OCI-LY3 (cell line): ENCODE results near the gene IFNGR1.
"Not testable (repeated sequence)": the region's sequence is repeated elsewhere in the genome, so short reads cannot be mapped to it uniquely, and the experiment has no call there.

ENCODE experiments used
- H2AFZ ChIP-seq: fragments of 200-600, 300-600 bp; shearing (Covaris generic); 2 replicates; pipeline ENCODE4 v1.6.0; 2014; ENCODE audit warnings: antibody characterized with exemption, low read depth, low read length
- H3K27ac ChIP-seq: fragments of 200-600, 300-600 bp; sonication (generic); 2 replicates; pipeline ENCODE4 v1.5.1; 2014; ENCODE audit warnings: mild to moderate bottlenecking, low read length, moderate library complexity, mixed read lengths
- H3K27me3 ChIP-seq: fragments of 200-600, 300-600 bp; sonication (generic); 2 replicates; pipeline ENCODE4 v1.6.1; 2014; ENCODE audit warnings: low read depth, low read length, mixed read lengths
- H3K36me3 ChIP-seq: fragments of 200-600, 300-600 bp; sonication (generic); replicated peaks from 2 replicates; pipeline ENCODE3; 2014; ENCODE audit warnings: low read depth, low read length, mixed read lengths
- H3K4me1 ChIP-seq: fragments of 300-600, 200-600 bp; sonication (generic); 2 replicates; pipeline ENCODE4 v1.6.1; 2014; ENCODE audit warnings: low read length, mixed read lengths
- H3K4me2 ChIP-seq: fragments of 200-600, 300-600 bp; sonication (generic); 2 replicates; pipeline ENCODE4 v1.6.1; 2014; ENCODE audit warnings: low read length, mixed read lengths
- H3K4me3 ChIP-seq: fragments of 300-600, 200-600 bp; sonication (generic); 2 replicates; pipeline ENCODE4 v1.5.1; 2014; ENCODE audit warnings: antibody characterized with exemption, mild to moderate bottlenecking, low read length, moderate library complexity
- H3K79me2 ChIP-seq: fragments of 300-600, 200-600 bp; shearing (Covaris generic); 2 replicates; pipeline ENCODE4 v1.6.1; 2014; ENCODE audit warnings: mild to moderate bottlenecking, low read length, mixed read lengths
- H3K9ac ChIP-seq: fragments of 300-600, 200-600 bp; shearing (Covaris generic); 2 replicates; pipeline ENCODE4 v1.6.0; 2014; ENCODE audit warnings: mild to moderate bottlenecking, low read length, moderate library complexity
- H3K9me3 ChIP-seq: fragments of 200-600, 300-600 bp; shearing (Covaris generic); 2 replicates; pipeline ENCODE4 v1.6.1; 2014; ENCODE audit warnings: low read length, mixed read lengths; ENCODE audit not compliant: insufficient read depth
- H4K20me1 ChIP-seq: fragments of 200-600, 300-600 bp; sonication (generic); 2 replicates; pipeline ENCODE4 v1.6.1; 2016; ENCODE audit warnings: low read length, mixed read lengths; ENCODE audit not compliant: insufficient read depth
- EZH2phosphoT487 ChIP-seq: fragments of 200-600 bp; shearing (Covaris generic); IDR thresholded peaks from 2 replicates; pipeline ENCODE4 v1.6.1; 2018; ENCODE audit warnings: antibody characterized with exemption, mixed run types, low read depth
- TF ChIP-seq, protein P1 (sequence below): fragments of 200-600, 300-600 bp; sonication (generic); IDR thresholded peaks from 2 replicates; pipeline ENCODE4 v1.5.1; 2014; ENCODE audit warnings: antibody characterized with exemption, low read length, low read depth

The IFNGR1 gene

DNA sequence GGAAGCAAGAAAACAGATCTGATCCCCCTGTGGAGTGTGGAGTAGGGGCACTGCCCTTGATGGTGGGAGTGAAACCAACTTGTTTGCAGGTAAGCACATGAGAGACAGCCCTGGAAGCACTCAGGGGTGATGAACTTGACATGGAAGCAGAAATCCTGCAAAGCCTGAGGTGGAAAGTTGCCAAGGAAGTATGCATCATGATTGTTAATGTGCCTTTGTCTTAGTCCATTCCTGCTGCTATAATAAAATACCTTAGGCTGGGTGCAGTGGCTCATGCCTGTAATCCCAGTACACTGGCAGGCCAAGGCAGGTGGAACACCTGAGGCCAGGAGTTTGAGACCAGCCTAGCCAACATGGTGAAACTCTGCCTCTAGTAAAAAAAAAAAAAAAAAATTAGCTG lies 40.2 kb upstream of the IFNGR1 start:
- H3K27ac ChIP-seq = no peak overlapping the region

DNA sequence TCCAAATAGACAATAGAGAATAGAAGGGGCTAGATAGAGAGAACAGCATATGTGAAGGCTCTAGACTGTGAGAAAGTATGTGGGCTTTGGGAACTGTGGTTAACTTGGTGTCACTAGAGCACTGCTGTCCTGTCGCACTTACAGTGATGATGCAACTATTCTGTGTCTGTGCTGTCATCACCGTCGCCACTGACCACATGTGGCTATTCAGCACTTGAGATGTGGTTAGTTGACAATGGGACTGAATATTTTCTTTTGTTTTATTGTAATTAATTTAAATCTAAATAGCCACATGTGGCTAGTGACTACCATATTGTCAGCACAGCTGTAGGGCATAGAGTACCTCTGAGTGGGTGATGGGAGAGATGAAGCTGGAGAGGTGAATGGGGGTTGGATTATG lies 39.0 kb upstream of the IFNGR1 start:
- no peaks in the 10 kb centered on the region for H3K79me2 ChIP-seq
- H3K9me3 ChIP-seq = no peaks in the 10 kb centered on the region
- no peaks in the 10 kb centered on the region for H3K27me3 ChIP-seq
- no peak overlapping the region for H3K4me3 ChIP-seq
- TF ChIP-seq, protein P1, sequence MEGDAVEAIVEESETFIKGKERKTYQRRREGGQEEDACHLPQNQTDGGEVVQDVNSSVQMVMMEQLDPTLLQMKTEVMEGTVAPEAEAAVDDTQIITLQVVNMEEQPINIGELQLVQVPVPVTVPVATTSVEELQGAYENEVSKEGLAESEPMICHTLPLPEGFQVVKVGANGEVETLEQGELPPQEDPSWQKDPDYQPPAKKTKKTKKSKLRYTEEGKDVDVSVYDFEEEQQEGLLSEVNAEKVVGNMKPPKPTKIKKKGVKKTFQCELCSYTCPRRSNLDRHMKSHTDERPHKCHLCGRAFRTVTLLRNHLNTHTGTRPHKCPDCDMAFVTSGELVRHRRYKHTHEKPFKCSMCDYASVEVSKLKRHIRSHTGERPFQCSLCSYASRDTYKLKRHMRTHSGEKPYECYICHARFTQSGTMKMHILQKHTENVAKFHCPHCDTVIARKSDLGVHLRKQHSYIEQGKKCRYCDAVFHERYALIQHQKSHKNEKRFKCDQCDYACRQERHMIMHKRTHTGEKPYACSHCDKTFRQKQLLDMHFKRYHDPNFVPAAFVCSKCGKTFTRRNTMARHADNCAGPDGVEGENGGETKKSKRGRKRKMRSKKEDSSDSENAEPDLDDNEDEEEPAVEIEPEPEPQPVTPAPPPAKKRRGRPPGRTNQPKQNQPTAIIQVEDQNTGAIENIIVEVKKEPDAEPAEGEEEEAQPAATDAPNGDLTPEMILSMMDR = no peak
- H4K20me1 ChIP-seq = no peaks in the 10 kb centered on the region
- H2AFZ ChIP-seq = no peak overlapping the region
- peaks cover 24% of the 10 kb centered on the region for H3K4me1 ChIP-seq
- H3K9ac ChIP-seq = no peak overlapping the region
- no peak overlapping the region for H3K4me2 ChIP-seq
- no peaks in the 10 kb centered on the region for H3K36me3 ChIP-seq
- H3K27ac ChIP-seq = no peak overlapping the region

More for the DNA sequence above, 40.2 kb upstream of the IFNGR1 start:
- no peak for TF ChIP-seq EZH2phosphoT487
- TF ChIP-seq, protein P1 = no peak
- Histone ChIP-seq H4K20me1 (no peaks in the 10 kb centered on the region), H3K36me3 (no peaks in the 10 kb centered on the region), H3K79me2 (no peaks in the 10 kb centered on the region), H3K27me3 (no peaks in the 10 kb centered on the region), H3K9me3 (no peaks in the 10 kb centered on the region), H3K4me2 (no peak overlapping the region), H2AFZ (no peak overlapping the region), H3K4me3 (no peak overlapping the region), H3K9ac (no peak overlapping the region), H3K4me1 (peaks cover 24% of the 10 kb centered on the region)

DNA sequence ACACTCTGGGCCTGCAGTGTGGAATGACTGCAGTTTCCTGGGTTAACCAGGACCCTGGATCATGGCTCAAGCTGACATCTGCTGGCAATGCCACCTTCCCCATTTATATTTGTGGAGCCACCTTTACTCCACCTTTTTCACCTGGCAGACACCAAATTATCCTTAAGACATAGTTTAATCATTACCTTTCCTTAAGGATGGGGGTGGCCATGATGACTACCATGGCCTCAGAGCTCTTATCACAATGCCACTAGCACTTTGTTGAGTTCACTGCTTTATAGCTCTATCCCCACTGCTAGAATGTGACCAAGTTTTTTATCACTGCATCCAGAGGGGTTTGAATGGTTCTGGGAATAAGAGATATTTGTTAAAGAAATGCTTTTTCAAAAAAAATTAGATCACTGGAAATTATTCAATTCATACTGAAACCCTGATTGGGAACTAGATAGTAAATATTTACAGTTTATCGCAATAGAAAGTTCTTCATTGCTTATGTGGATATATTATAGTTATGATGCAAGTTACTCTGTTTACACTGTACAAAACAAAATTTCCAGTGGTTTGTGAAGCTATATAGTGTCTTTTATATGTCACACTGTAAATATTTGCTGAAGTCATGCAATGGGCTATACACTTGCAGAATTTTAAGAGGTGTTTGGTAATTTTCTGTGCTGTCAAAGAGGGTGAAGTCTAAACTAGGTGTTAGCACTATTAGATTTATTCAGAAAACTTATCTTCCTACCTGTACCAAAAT lies 37.3 kb upstream of the IFNGR1 start:
- no peak overlapping the region for H3K4me2 ChIP-seq
- no peaks in the 10 kb centered on the region for H3K36me3 ChIP-seq
- H3K9ac ChIP-seq = no peak overlapping the region
- no peak for TF ChIP-seq EZH2phosphoT487
- TF ChIP-seq, protein P1 = no peak
- H3K79me2 ChIP-seq = no peaks in the 10 kb centered on the region
- no peak overlapping the region for H2AFZ ChIP-seq
- no peaks in the 10 kb centered on the region for H3K9me3 ChIP-seq
- no peak overlapping the region for H3K27ac ChIP-seq
- no peak overlapping the region for H3K4me3 ChIP-seq
- peaks cover 8% of the 10 kb centered on the region for H3K4me1 ChIP-seq
- H4K20me1 ChIP-seq = no peaks in the 10 kb centered on the region
- H3K27me3 ChIP-seq = no peaks in the 10 kb centered on the region

DNA sequence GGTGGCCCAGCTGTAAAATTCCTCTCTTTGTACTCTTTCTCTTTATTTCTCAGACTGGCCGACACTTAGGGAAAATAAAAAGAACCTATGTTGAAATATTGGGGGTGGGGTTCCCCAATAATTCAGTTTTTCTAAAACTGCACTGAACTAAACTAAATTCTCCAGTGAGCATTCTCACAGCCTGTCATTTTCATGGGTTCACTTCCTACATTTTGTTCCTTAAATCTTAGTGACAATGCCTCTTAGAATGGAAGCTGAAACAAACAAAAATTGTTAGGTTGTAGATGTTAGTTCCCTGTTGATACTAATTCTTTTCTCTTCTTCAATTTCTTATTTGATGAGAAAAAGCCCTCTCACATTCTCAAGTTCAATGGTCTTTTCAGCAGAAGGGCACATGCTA lies 35.8 kb upstream of the IFNGR1 start:
- H3K36me3 ChIP-seq = no peaks in the 10 kb centered on the region
- H3K4me2 ChIP-seq = no peak overlapping the region
- no peak overlapping the region for H2AFZ ChIP-seq
- no peak overlapping the region for H3K9ac ChIP-seq
- no peaks in the 10 kb centered on the region for H3K4me1 ChIP-seq
- no peaks in the 10 kb centered on the region for H4K20me1 ChIP-seq
- no peak for TF ChIP-seq EZH2phosphoT487
- TF ChIP-seq, protein P1 = no peak
- no peaks in the 10 kb centered on the region for H3K27me3 ChIP-seq
- no peaks in the 10 kb centered on the region for H3K9me3 ChIP-seq
- no peak overlapping the region for H3K27ac ChIP-seq
- no peak overlapping the region for H3K4me3 ChIP-seq
- H3K79me2 ChIP-seq = no peaks in the 10 kb centered on the region

DNA sequence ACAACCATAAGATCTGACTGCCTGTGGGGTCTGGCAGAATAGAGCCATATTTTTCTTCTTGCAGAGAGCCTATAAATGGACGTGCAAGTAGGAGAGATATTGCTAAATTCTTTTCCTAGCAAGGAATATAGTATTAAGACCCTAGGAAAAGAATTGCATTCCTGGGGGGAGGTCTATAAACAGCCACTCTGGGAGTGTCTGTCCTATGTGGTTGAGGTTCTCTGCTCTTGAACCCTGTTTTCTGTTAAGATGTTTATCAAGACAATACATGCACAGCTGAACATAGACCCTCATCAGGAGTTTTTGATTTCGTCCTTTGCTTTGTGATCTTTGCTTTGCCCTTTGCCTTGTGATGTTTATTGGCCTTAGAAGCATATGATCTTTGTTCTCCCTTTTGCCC lies 35.2 kb upstream of the IFNGR1 start:
- H3K9ac ChIP-seq, H2AFZ ChIP-seq, H4K20me1 ChIP-seq, H3K27ac ChIP-seq, H3K27me3 ChIP-seq, H3K36me3 ChIP-seq, H3K4me1 ChIP-seq, H3K9me3 ChIP-seq, H3K4me2 ChIP-seq, H3K4me3 ChIP-seq, H3K79me2 ChIP-seq: not testable (repeated sequence)
